Measurements from ENCODE around the gene FCRL2.

DNA sequence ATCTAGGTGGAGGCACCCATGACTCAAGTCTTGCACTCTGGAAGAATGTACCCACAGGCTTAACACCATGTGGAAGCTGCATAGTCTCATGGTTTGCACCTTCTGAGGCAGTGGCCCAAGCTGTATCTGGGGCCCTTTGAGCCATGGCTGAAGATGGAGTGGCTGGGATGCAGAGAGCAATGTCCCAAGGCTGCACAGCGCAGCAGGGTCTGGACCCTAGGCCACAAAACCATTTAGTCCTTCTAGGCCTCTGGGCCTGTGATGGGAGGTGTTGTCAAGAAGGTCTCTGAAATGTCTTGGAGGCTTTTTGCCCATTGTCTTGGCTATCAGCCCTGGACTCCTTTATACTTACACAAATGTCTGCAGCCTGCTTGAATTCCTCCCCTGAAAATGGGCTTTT, 54.9 kb downstream of the FCRL2 start:
- TF ChIP-seq, protein P1, sequence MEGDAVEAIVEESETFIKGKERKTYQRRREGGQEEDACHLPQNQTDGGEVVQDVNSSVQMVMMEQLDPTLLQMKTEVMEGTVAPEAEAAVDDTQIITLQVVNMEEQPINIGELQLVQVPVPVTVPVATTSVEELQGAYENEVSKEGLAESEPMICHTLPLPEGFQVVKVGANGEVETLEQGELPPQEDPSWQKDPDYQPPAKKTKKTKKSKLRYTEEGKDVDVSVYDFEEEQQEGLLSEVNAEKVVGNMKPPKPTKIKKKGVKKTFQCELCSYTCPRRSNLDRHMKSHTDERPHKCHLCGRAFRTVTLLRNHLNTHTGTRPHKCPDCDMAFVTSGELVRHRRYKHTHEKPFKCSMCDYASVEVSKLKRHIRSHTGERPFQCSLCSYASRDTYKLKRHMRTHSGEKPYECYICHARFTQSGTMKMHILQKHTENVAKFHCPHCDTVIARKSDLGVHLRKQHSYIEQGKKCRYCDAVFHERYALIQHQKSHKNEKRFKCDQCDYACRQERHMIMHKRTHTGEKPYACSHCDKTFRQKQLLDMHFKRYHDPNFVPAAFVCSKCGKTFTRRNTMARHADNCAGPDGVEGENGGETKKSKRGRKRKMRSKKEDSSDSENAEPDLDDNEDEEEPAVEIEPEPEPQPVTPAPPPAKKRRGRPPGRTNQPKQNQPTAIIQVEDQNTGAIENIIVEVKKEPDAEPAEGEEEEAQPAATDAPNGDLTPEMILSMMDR (conservative IDR thresholded peaks at IDR 0.05), result no peak
- TF ChIP-seq EZH2 (IDR thresholded peaks at IDR 0.05; ENCODE audit: low read depth), result no peak
